DND-41 (cell line): ENCODE data around the gene LOXL3.

Experiments used
- ATAC-seq: fragments of 200-7000 bp; cut with Tn5 transposase; 3 replicates; pipeline ENCODE4 v1.9.1; 2021; ENCODE audit warnings: low read depth; ENCODE audit not compliant: insufficient read depth
- DNase-seq: peaks from one replicate; pipeline ENCODE4 v3.0.0-alpha.2; 2020
- H2AFZ ChIP-seq: 2 replicates; pipeline ENCODE4 v1.6.0; 2012; ENCODE audit warnings: low read depth, low read length
- H3K27ac ChIP-seq: 2 replicates; pipeline ENCODE4 v1.5.1; 2012; ENCODE audit warnings: low read length, inconsistent platforms
- H3K27me3 ChIP-seq: fragments of 200-600 bp; sonication (generic); 2 replicates; pipeline ENCODE4 v1.6.0; 2012; ENCODE audit warnings: low read length, mild to moderate bottlenecking, inconsistent platforms; ENCODE audit not compliant: insufficient read depth, poor library complexity
- H3K36me3 ChIP-seq: 2 replicates; pipeline ENCODE4 v1.5.1; 2012; ENCODE audit warnings: low read length, inconsistent platforms; ENCODE audit not compliant: insufficient read depth
- H3K4me1 ChIP-seq: 2 replicates; pipeline ENCODE4 v1.5.1; 2012; ENCODE audit warnings: mild to moderate bottlenecking, low read length; ENCODE audit not compliant: insufficient read depth
- H3K4me2 ChIP-seq: 2 replicates; pipeline ENCODE4 v1.6.0; 2012; ENCODE audit warnings: mild to moderate bottlenecking, moderate library complexity, low read length, inconsistent platforms; ENCODE audit not compliant: insufficient read depth
- H3K4me3 ChIP-seq, 2 experiments: fragments of 200-600 bp in 1 of 2; shearing (Covaris generic) in 1 of 2; 2 replicates each; pipeline ENCODE4 v1.5.1; 2012 to 2016; ENCODE audit warnings: inconsistent platforms in 2 of 2, low read length in 2 of 2, mild to moderate bottlenecking in 2 of 2, low read depth in 1 of 2, moderate library complexity in 1 of 2
- H3K79me2 ChIP-seq: 2 replicates; pipeline ENCODE4 v1.6.0; 2012; ENCODE audit warnings: low read length, inconsistent platforms; ENCODE audit not compliant: insufficient read depth
- H3K9ac ChIP-seq: 2 replicates; pipeline ENCODE4 v1.6.0; 2012; ENCODE audit warnings: low read depth, mild to moderate bottlenecking, inconsistent platforms, low read length, moderate library complexity
- H3K9me3 ChIP-seq: 2 replicates; pipeline ENCODE4 v1.5.1; 2012; ENCODE audit warnings: low read length, moderate library complexity, mild to moderate bottlenecking, inconsistent platforms; ENCODE audit not compliant: insufficient read depth, severe bottlenecking
- H4K20me1 ChIP-seq: 2 replicates; pipeline ENCODE4 v1.6.0; 2012; ENCODE audit warnings: low read length; ENCODE audit not compliant: insufficient read depth
- EZH2 ChIP-seq: IDR thresholded peaks from 3 replicates; pipeline ENCODE4 v1.6.1; 2012; ENCODE audit warnings: borderline replicate concordance, low read depth, mild to moderate bottlenecking, moderate library complexity, low read length, inconsistent platforms; ENCODE audit not compliant: severe bottlenecking
- TF ChIP-seq, protein P1 (sequence below): IDR thresholded peaks from 2 replicates; pipeline ENCODE4 v1.5.1; 2012; ENCODE audit warnings: borderline replicate concordance, low read length, moderate library complexity, mild to moderate bottlenecking; ENCODE audit not compliant: poor library complexity, severe bottlenecking; ENCODE audit errors: extremely low read depth

Gene LOXL3

GRCh38 chr2:74482801-74483674, 70.7 kb downstream of the LOXL3 start, which contains the start of the genes CCDC142 and TTC31:
Gene CCDC142, minus strand, starts transcription at chr2:74482998. Its CDS starts 161 bp downstream, at chr2:74482837.
Gene TTC31, plus strand, starts transcription at chr2:74483081. Its CDS starts 15 bp downstream, at chr2:74483096.
- peak; percentile 96 for DNase-seq
- peaks cover 40% of the 10 kb centered on the region for H3K4me1 ChIP-seq
- H3K9me3 ChIP-seq: no peaks in the 10 kb centered on the region
- TF ChIP-seq, protein P1, sequence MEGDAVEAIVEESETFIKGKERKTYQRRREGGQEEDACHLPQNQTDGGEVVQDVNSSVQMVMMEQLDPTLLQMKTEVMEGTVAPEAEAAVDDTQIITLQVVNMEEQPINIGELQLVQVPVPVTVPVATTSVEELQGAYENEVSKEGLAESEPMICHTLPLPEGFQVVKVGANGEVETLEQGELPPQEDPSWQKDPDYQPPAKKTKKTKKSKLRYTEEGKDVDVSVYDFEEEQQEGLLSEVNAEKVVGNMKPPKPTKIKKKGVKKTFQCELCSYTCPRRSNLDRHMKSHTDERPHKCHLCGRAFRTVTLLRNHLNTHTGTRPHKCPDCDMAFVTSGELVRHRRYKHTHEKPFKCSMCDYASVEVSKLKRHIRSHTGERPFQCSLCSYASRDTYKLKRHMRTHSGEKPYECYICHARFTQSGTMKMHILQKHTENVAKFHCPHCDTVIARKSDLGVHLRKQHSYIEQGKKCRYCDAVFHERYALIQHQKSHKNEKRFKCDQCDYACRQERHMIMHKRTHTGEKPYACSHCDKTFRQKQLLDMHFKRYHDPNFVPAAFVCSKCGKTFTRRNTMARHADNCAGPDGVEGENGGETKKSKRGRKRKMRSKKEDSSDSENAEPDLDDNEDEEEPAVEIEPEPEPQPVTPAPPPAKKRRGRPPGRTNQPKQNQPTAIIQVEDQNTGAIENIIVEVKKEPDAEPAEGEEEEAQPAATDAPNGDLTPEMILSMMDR: peak; percentile 97
- no peak for TF ChIP-seq EZH2
- peak; percentile 88 for ATAC-seq
- H3K27ac ChIP-seq: peak within 1 kb of the TSS; percentile 99
- H4K20me1 ChIP-seq: peaks cover 15% of the 10 kb centered on the region
- H3K4me2 ChIP-seq: peak within 1 kb of the TSS; percentile 100
- peak within 1 kb of the TSS; percentile 99 for H2AFZ ChIP-seq
- H3K79me2 ChIP-seq: peaks cover 61% of the 10 kb centered on the region
- H3K36me3 ChIP-seq: peaks cover 53% of the 10 kb centered on the region
- H3K4me3 ChIP-seq: peak within 1 kb of the TSS; percentile 88 to 95
- no peaks in the 10 kb centered on the region for H3K27me3 ChIP-seq
- H3K9ac ChIP-seq: peak within 1 kb of the TSS; percentile 92
